Ovary (tissue), 9 donors: ENCODE data around the gene MBNL1. TPM values are rescaled to one million over a fixed set of nuclear protein-coding genes. Genes with fewer than 3 reads are reported as not detected.
A peak's percentile ranks its signal among the peaks of the same experiment; 100 is the strongest.

Experiments used
- DNase-seq, 5 donors: peaks; one replicate each; pipeline ENCODE4 v3.0.0-alpha.2; 2019 to 2020
- H3K27ac ChIP-seq, 2 donors: fragments of 200-600 bp; one replicate each; pipeline versions ENCODE4 v1.5.1 to v1.8.0; 2019 to 2022
- H3K27me3 ChIP-seq: fragments of 200-600 bp; one replicate; pipeline ENCODE4 v1.8.0; 2022
- H3K36me3 ChIP-seq: fragments of 200-600 bp; sonication (generic); one replicate; pipeline ENCODE4 v1.5.1; 2019
- H3K4me1 ChIP-seq: one replicate; pipeline ENCODE4 v1.8.1; 2013; ENCODE audit warnings: mild to moderate bottlenecking, moderate library complexity; ENCODE audit not compliant: insufficient read depth
- H3K4me3 ChIP-seq: fragments of 200-600 bp; sonication (generic); one replicate; pipeline ENCODE4 v1.5.1; 2017
- H3K9me3 ChIP-seq, 2 donors: fragments of 200-600 bp in 1 of 2; sonication (generic) in 1 of 2; one replicate each; pipeline versions ENCODE4 v1.5.1 to v1.8.1; 2013 to 2019; ENCODE audit warnings: mild to moderate bottlenecking in 1 of 2, moderate library complexity in 1 of 2
- EP300 ChIP-seq: sonication (generic); formaldehyde crosslinking; IDR thresholded peaks from one replicate; pipeline ENCODE4 v1.6.1; 2017; ENCODE audit warnings: antibody characterized with exemption
- POLR2A ChIP-seq: fragments of 450-650 bp; IDR thresholded peaks from one replicate; pipeline ENCODE4 v1.6.1; 2017; ENCODE audit warnings: antibody characterized with exemption, mild to moderate bottlenecking, moderate library complexity
- WGBS, 3 donors: extraction: QIAGEN DNeasy Blood & Tissue Kit in 1 of 3; methylation state at CpG; one replicate each; pipeline versions ENCODE4 v1.1.5 to v1.1.7; 2013 to 2017; 5-methylcytosine and 5-hydroxymethylcytosine counted together
- intact Hi-C, 4 donors: fragments of 100-400 bp; cut with DNase I; formaldehyde crosslinking; loops; one replicate each; pipeline versions ENCODE4 v1.11.0 to v1.15.1; 2022 to 2023
- polyA plus RNA-seq, 2 donors: library from polyadenylated mRNA; stranded (reverse); fragments of 200-250 nt in 1 of 2; fragments of 350-450 nt in 1 of 2; fragmentation: Illumina TruSeq in 1 of 2; extraction: RNeasy Lipid Tissue Mini Kit (QIAGEN cat#74804) in 1 of 2; gene quantifications; one replicate each; pipeline ENCODE4 v1.2.3, GENCODE V29; 2013 to 2014
- total RNA-seq, 7 donors: library from RNA; depleted of rRNA in 2 of 7; stranded (reverse); fragments of >200 nt in 2 of 7; fragmentation: NEBNext Ultra II Directional in 3 of 7; extraction: Animal tissue kit (Norgen Biotek cat#: 25700) in 3 of 7; gene quantifications; one replicate each; pipeline versions ENCODE4 v1.1.0 to v1.2.4, GENCODE V29; 2016 to 2023
- TF ChIP-seq, protein P1 (sequence below), 3 donors: fragments of 450-650 bp in 2 of 3; fragments of 200-600 bp in 1 of 3; IDR thresholded peaks; one replicate each; pipeline versions ENCODE4 v1.5.1 to v1.8.0; 2016 to 2022; ENCODE audit warnings: antibody characterized with exemption in 3 of 3, mild to moderate bottlenecking in 1 of 3
- donor health status: DM: no; HTN: no; CAD: no; lungs with moderate emphysema.
- donor health status: DM: no; HTN: no; CAD: no.
- donor health status: Bipolar disorder and iron deficiency.
- donor health status: DM: yes; HTN: yes; CAD: no.
- donor health status: DM: no; HTN: no; CAD: no.
- donor health status: DM: yes; HTN: yes; CAD: no.

Gene MBNL1
- total and polyA plus RNA-seq, 9 donors: 39.7 to 152 (median 123) TPM

- Histone ChIP-seq H3K27me3 (no peaks in the 10 kb centered on the region), H3K36me3 (no peaks in the 10 kb centered on the region), H3K9me3 (no peaks in the 10 kb centered on the region), H3K4me3 (no peak overlapping the region), H3K4me1 (peaks cover 2% of the 10 kb centered on the region), H3K27ac (no peak overlapping the region)
- intact Hi-C loops: no loop called here
- 74 to 82% (median 77%) methylated on average over 3 of the region's 3 CpGs for WGBS, 3 donors
- no peak for DNase-seq
- TF ChIP-seq POLR2A (no peak), EP300 (no peak)
- TF ChIP-seq, protein P1, sequence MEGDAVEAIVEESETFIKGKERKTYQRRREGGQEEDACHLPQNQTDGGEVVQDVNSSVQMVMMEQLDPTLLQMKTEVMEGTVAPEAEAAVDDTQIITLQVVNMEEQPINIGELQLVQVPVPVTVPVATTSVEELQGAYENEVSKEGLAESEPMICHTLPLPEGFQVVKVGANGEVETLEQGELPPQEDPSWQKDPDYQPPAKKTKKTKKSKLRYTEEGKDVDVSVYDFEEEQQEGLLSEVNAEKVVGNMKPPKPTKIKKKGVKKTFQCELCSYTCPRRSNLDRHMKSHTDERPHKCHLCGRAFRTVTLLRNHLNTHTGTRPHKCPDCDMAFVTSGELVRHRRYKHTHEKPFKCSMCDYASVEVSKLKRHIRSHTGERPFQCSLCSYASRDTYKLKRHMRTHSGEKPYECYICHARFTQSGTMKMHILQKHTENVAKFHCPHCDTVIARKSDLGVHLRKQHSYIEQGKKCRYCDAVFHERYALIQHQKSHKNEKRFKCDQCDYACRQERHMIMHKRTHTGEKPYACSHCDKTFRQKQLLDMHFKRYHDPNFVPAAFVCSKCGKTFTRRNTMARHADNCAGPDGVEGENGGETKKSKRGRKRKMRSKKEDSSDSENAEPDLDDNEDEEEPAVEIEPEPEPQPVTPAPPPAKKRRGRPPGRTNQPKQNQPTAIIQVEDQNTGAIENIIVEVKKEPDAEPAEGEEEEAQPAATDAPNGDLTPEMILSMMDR (IDR thresholded peaks at IDR 0.05): no peak
Measured at GRCh38 chr3:152374262-152374990, 105.7 kb downstream of the MBNL1 start.

GRCh38 chr3:152375546-152375945 is 106.8 kb downstream of the MBNL1 start:
- Histone ChIP-seq H3K4me3 (no peak overlapping the region), H3K9me3 (no peaks in the 10 kb centered on the region), H3K36me3 (no peaks in the 10 kb centered on the region), H3K4me1 (peaks cover 2% of the 10 kb centered on the region), H3K27ac (no peak overlapping the region), H3K27me3 (no peaks in the 10 kb centered on the region)
- intact Hi-C loops: no loop called here
- no peak for DNase-seq
- WGBS, 3 donors: 79 to 84% (median 80%) methylated on average over 3 of the region's 3 CpGs
- TF ChIP-seq EP300 (no peak), POLR2A (no peak)
- TF ChIP-seq, protein P1 (IDR thresholded peaks at IDR 0.05): no peak

DNA sequence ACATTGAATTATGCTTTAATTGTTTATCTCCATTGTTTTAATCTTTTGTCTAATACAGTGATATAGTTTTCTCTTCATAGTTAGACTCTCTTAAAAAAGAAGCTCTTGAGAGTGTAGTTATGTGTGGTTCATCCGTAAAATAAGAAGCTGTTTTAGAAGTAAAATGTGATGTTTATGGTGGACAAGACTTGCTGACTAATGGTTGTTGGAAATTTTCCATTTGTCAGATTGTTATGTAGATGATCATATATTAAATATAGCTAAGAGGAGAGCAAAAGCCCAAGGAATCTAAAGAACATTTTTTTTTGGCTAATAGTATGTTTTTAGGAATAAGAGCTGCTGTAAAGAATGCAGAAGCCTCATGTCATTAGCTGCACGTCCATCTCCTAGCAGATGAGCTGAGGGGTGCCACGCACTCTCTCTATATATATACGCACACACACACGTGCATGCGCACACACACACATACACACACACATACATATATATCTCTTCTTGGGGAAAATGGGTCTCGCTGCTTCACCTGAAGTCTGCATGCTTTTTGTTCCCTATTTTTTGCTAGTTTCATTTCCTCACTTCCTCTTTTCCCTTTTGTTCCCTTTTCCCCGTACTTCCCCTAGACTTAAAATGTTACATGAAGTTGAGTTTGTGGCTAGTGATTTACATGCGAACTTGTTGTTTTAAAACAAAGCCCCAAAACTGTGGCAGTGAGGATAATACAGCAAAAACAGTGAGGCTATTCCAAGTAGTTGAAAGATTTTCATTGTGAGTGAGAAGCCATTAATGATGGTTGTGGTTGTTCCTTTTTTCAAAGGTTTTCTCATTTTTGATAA is 107.8 kb downstream of the MBNL1 start:
- intact Hi-C loops: no loop called here
- 37 to 59% (median 43%) methylated on average over 9 of the region's 9 CpGs for WGBS, 3 donors
- H3K36me3 ChIP-seq: no peaks in the 10 kb centered on the region
- TF ChIP-seq, protein P1 (IDR thresholded peaks at IDR 0.05): no peak
- no peak for TF ChIP-seq POLR2A
- no peak for TF ChIP-seq EP300
- peaks cover 2% of the 10 kb centered on the region for H3K4me1 ChIP-seq
- no peaks in the 10 kb centered on the region for H3K9me3 ChIP-seq
- H3K4me3 ChIP-seq: no peak overlapping the region
- H3K27ac ChIP-seq: peak overlapping the region in 1 of 2 donors; percentile 28
- no peak for DNase-seq
- no peaks in the 10 kb centered on the region for H3K27me3 ChIP-seq

- no peak for DNase-seq
- H3K27ac ChIP-seq: peak overlapping the region in 1 of 2 donors; percentile 28
- H3K27me3 ChIP-seq: no peaks in the 10 kb centered on the region
- H3K9me3 ChIP-seq: no peaks in the 10 kb centered on the region
- no peaks in the 10 kb centered on the region for H3K36me3 ChIP-seq
- 87 to 92% (median 88%) methylated on average over 4 of the region's 4 CpGs for WGBS, 3 donors
- no peak overlapping the region for H3K4me3 ChIP-seq
- TF ChIP-seq, protein P1 (IDR thresholded peaks at IDR 0.05): no peak
- TF ChIP-seq POLR2A (no peak), EP300 (no peak)
- peaks cover 2% of the 10 kb centered on the region for H3K4me1 ChIP-seq
- intact Hi-C loops: no loop called here
Measured at GRCh38 chr3:152377184-152377570, 108.4 kb downstream of the MBNL1 start.
